Endothelial cell (in vitro differentiated cells): ENCODE measurements around the gene LYL1. TPM values are rescaled to one million over a fixed set of nuclear protein-coding genes. Genes with fewer than 3 reads are reported as not detected.

Experiments used
- DNase-seq: peaks from one replicate; pipeline ENCODE4 v3.0.0; 2021; ENCODE audit warnings: low spot score
- H3K27ac Mint-ChIP-seq: one replicate; pipeline ENCODE4 v1.8.0; 2021; ENCODE audit warnings: mixed read lengths, inconsistent platforms; ENCODE audit not compliant: unreplicated experiment
- H3K27me3 Mint-ChIP-seq: one replicate; pipeline ENCODE4 v1.8.0; 2021; ENCODE audit warnings: mild to moderate bottlenecking, moderate library complexity, mixed read lengths, inconsistent platforms; ENCODE audit not compliant: unreplicated experiment
- H3K36me3 Mint-ChIP-seq: one replicate; pipeline ENCODE4 v1.8.0; 2021; ENCODE audit warnings: mild to moderate bottlenecking, low read depth, mixed read lengths, inconsistent platforms; ENCODE audit not compliant: unreplicated experiment
- H3K4me1 Mint-ChIP-seq: one replicate; pipeline ENCODE4 v1.8.0; 2021; ENCODE audit warnings: mild to moderate bottlenecking, mixed read lengths, inconsistent platforms; ENCODE audit not compliant: unreplicated experiment
- H3K4me3 Mint-ChIP-seq: one replicate; pipeline ENCODE4 v1.8.0; 2021; ENCODE audit warnings: mild to moderate bottlenecking, mixed read lengths, inconsistent platforms; ENCODE audit not compliant: unreplicated experiment
- H3K9me3 Mint-ChIP-seq: one replicate; pipeline ENCODE4 v1.8.0; 2021; ENCODE audit warnings: mixed read lengths, inconsistent platforms; ENCODE audit not compliant: unreplicated experiment
- CTCF ChIP-seq: fragments of 200-600 bp; sonication (generic); IDR thresholded peaks from one replicate; pipeline ENCODE4 v1.5.0; 2021; ENCODE audit warnings: antibody characterized with exemption; ENCODE audit not compliant: unreplicated experiment
- long read RNA-seq: library from polyadenylated mRNA; unstranded; transcript quantifications from one replicate; pipeline ENCODE4 v2.0.0, GENCODE V29; 2020; ENCODE audit not compliant: unreplicated experiment
- total RNA-seq: library from RNA; stranded (reverse); fragmentation: NEBNext Ultra II Directional; extraction: Animal tissue kit (Norgen Biotek cat#: 25700); gene quantifications from one replicate; pipeline ENCODE4 v1.2.1, GENCODE V29; 2021; ENCODE audit not compliant: unreplicated experiment

Gene LYL1
- total RNA-seq = 68.6 TPM
- long read RNA-seq, transcript LYL1-201 (4 exons, 1,490 nt) = major isoform, 46 of 65 reads
- long read RNA-seq, partial matches to known transcripts = 3 of 65 reads
- long read RNA-seq, other reads (novel, unspliced or antisense) = 16 of 65 reads

DNA sequence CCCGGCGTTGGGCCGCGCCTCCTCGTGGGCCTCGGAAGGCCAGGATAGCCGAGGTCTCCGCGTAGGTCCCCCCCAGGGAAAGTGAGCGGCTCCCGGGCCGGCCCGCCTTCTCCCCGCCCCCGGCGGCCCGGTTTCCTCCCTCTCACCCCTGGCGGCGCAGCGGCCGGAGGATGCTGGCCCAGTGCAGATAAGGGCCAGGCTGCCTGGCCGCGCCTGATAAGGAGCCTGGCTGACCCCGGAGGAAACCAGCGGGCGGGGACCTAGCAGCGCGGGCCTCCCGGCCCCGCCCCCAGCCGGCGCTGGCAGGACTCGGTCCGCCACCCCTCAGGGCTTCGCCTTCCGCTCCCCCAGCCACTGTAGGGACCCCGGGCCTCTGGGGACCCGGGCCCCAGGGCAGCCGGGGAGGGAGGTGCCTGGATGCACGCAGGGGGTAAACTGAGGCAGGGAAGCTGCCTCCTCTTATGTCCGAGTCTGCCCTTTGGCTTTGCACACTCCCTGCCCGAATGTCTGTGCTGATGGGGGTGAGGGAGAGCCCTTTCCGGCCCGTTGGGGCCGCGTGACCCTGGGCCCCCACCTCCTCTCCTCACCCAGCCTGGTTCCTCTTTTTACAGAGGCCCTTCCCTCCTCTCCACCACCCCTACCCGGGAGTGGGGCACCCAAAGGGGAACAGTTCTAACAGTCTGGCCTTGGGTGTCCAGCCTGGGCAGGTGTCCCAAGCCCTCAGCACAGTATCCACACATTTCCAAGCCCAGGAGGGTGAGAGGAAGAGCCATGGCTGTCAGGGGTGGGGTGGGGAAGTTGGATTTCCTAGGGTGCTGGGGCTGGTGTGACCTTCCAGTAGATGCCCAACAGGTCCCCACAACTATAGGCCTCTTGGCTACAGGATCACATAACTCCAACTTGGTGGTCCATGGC lies at the start of gene LYL1:
Gene LYL1, minus strand, starts transcription at position 193 of the 915 bp plus-strand sequence. CDS start 1,687 bp downstream, outside the sequence.
- no peak for TF ChIP-seq CTCF
- H3K9me3 Mint-ChIP-seq = no peaks in the 10 kb centered on the region
- DNase-seq = peak; percentile 99
- H3K27ac Mint-ChIP-seq = peak within 1 kb of the TSS; percentile 74
- peaks cover 15% of the 10 kb centered on the region for H3K27me3 Mint-ChIP-seq
- H3K4me3 Mint-ChIP-seq = peak within 1 kb of the TSS; percentile 97
- H3K4me1 Mint-ChIP-seq = peaks cover 16% of the 10 kb centered on the region
- H3K36me3 Mint-ChIP-seq = peaks cover 11% of the 10 kb centered on the region

DNA sequence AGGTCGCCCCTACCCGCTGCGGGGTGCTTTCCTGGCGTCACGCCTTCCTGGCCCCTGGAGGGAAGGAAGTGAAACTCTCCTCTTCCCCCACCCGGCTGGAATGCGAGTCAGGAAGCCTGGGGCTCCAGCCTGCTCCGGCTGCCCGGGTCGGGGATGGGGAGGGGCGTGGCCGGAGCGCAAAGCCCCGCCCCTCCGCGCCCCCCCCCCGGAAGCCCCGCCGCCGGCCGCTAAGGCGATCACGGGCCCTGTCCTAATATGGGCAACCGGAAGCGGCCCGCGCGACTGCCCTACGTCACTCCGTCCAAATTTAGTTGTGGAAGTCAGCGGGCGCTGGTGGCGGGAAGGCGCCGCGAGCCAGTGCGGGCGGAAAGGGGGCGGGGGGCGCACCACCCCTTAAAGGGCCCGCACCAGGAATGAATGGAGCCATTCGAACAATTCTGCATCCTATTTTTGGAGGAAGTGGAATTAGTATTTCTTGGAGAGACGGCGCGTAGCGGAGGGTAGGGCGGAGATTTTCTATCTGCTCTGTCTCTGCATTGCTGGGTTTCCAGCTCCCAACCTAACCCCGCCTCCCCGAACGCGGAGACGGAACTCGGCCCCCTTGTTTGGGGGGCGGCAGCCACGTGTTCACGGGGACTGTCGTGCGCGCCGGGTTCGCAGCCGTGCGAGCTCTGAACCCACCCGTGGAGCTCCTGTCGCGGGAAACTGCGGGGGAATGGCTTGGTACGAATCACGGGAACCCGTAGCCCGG lies 49.1 kb upstream of the LYL1 start:
- peaks cover 28% of the 10 kb centered on the region for H3K36me3 Mint-ChIP-seq
- H3K4me3 Mint-ChIP-seq = peak overlapping the region; percentile 99
- no peaks in the 10 kb centered on the region for H3K9me3 Mint-ChIP-seq
- no peak for TF ChIP-seq CTCF
- H3K4me1 Mint-ChIP-seq = peaks cover 39% of the 10 kb centered on the region
- peak; percentile 93 for DNase-seq
- H3K27ac Mint-ChIP-seq = peak overlapping the region; percentile 99
- H3K27me3 Mint-ChIP-seq = peaks cover 28% of the 10 kb centered on the region

GRCh38 chr19:13150931-13151604 lies 48.4 kb upstream of the LYL1 start:
- Mint-ChIP-seq H3K9me3 (no peaks in the 10 kb centered on the region), H3K4me1 (peaks cover 32% of the 10 kb centered on the region), H3K27ac (peak overlapping the region; percentile 99), H3K36me3 (peaks cover 28% of the 10 kb centered on the region), H3K27me3 (peaks cover 28% of the 10 kb centered on the region), H3K4me3 (peak overlapping the region; percentile 99)
- peak; percentile 16 for DNase-seq
- TF ChIP-seq CTCF = no peak

DNA sequence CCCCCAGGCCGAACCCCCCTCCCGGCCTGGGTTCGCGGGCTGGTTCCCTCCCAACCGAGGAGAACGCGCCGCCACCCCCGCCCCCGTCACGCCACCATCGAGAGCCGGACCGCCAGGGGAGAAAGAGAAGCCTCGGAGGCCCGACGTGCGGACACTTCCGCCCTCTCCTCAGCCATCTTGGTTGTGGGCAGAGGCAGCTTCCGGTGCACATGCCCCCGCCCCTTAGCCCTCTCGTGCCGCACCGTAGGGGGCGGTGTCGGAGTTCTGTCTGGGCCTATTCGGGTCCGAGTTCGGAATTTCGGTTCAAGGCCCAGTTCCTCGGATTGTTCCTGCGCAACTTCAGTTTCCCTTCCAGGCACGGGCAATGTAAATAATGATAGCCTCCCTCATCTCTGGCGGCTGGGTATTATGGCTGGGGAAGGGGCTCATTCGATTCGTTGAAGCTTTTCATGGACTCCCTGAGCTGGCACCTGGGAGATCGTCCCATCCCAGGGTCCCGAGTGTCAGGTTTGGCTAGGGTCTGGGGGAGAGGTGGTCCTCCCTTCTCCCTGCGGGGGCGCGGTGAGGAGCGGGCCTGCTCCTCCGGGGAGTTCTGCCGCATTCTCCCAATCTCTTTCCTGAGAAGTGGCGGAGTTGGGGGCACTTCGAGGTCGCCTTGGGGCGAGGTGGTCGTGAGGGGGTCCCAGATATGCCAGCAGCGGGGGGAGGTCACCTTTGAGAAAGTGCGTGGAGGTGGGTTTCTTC lies 47.7 kb upstream of the LYL1 start, which contains the start of the genes IER2 and STX10:
Gene IER2, plus strand, starts transcription at position 225 of the 744 bp plus-strand sequence. CDS start 2,776 bp downstream, outside the sequence.
Gene STX10, minus strand, starts transcription at position 189 of the 744 bp plus-strand sequence. CDS start 202 bp downstream, outside the sequence.
- peak; percentile 56 for TF ChIP-seq CTCF
- Mint-ChIP-seq H3K4me3 (peak within 1 kb of the TSS; percentile 99), H3K36me3 (peaks cover 28% of the 10 kb centered on the region), H3K27ac (peak within 1 kb of the TSS; percentile 99), H3K4me1 (peaks cover 32% of the 10 kb centered on the region), H3K9me3 (no peaks in the 10 kb centered on the region), H3K27me3 (peaks cover 28% of the 10 kb centered on the region)
- DNase-seq = peak; percentile 91
